ENCODE measurements around the gene DHX9. TPM values are rescaled to one million over a fixed set of nuclear protein-coding genes. Genes with fewer than 3 reads are reported as not detected.

Gene DHX9
- total RNA-seq, 1 donor from 2014 or later: 102 TPM

GRCh38 chr1:182841368-182841988 is 2.3 kb downstream of the DHX9 start:
- DNase-seq (ENCODE audit: low spot score): no peak

GRCh38 chr1:182842265-182842664 is 3.1 kb downstream of the DHX9 start:
- DNase-seq (ENCODE audit: low spot score): no peak

GRCh38 chr1:182845379-182845778 is 6.2 kb downstream of the DHX9 start:
- no peak for DNase-seq (ENCODE audit: low spot score)

- DNase-seq (ENCODE audit: low spot score): no peak
Observed at GRCh38 chr1:182845894-182846293, 6.7 kb downstream of the DHX9 start.

DNA sequence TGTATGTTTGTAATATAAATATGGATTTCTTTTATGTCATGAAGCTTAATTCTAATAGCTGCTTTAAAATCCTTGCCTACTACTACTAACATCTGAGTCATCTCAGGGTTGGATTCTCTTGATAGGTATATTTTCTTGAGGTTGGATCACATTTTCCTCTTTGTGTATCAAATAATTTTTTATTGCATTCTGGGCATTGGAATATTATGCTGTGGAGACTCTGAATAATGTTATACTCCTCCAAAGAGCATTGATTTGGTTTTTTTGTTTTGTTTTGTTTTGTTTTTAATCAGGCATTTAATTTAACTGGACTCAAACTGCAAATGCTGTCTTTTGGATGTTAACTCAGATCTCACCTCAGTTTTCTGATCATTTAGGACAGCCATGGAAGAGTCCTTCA is 8.0 kb downstream of the DHX9 start:
- no peak for DNase-seq (ENCODE audit: low spot score)

- no peak for DNase-seq (ENCODE audit: low spot score)
Observed at GRCh38 chr1:182848736-182849135, 9.6 kb downstream of the DHX9 start.

DNA sequence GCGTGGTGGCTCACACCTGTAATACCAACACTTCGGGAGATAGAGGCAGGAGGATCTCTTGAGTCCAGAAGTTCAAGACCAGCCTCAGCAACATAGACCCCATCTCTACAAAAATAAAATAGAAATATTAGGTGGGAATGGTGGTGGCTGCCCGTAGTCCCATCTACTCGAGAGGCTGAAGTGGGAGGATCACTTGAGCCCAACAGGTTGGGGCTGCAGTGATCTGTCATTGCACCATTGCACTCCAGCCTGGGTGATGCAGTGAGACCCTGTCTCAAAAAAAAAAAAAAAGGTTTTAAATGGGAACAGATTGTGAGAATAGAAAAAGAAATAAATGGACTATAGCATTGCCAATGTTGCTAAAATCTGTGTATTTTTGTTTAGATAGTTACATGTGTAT is 11.2 kb downstream of the DHX9 start:
- DNase-seq (ENCODE audit: low spot score): no peak

- no peak for DNase-seq (ENCODE audit: low spot score)
Observed at GRCh38 chr1:182851825-182852224, 12.7 kb downstream of the DHX9 start.

DNA sequence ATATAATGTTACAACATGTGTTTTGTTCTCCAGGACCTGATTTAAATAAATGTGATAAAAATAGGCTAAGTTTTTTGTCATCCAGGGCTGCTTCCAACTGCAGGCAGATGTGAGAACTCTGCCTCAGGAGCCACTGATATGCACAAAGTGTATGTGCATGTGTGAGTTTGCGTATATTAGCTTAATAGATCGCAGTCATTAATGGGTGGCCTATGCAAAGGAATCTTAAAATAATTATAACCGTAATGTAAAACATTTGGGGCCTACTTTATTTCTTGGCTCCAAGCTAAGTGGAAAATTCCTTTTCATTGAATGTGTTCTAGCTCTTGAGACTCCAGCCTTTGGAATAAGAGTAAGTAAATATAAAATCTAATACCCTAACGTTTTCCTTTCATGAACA is 16.8 kb downstream of the DHX9 start:
- no peak for DNase-seq (ENCODE audit: low spot score)

- DNase-seq (ENCODE audit: low spot score): no peak
Observed at GRCh38 chr1:182857212-182857611, 18.1 kb downstream of the DHX9 start.

- DNase-seq (ENCODE audit: low spot score): no peak
Observed at GRCh38 chr1:182860658-182861057, 21.5 kb downstream of the DHX9 start.

DNA sequence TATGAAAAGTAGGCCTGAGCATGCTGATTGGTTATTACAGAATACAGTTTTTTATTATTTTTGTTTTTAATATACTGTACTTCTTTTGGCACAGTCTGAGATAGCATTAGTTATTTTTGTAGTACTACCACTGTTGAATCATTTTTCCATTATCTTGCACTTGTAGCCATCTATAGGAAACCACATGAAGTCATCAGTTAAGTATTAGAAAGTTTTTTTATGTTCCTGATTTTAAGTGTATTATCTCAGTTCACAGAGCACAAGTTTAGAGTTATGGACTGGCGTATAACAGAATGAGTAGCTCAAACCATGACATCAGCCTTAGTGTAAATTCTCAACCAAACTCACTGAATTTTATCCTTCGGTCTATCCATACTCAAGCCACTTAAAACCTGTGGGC is 22.8 kb downstream of the DHX9 start:
- DNase-seq (ENCODE audit: low spot score): no peak

GRCh38 chr1:182862827-182863226 is 23.7 kb downstream of the DHX9 start:
- no peak for DNase-seq (ENCODE audit: low spot score)

DNA sequence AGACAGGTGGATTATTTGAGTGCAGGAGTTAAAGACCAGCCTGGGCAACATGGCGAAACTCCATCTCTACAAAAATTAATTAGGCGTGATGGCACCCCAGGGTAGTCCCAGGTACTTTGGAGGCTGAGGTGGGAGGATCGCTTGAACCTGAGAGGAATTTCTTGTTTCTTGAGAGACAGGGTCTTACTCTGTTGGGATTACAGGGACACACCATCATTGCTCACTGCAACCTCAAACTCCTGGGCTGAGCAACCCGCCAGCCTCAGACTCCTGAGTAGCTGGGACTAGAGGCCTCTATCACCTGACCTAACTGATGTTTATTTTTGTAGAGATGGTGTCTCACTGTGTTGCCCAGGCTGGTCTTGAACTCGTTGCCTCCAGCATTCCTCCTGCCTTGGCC is 24.8 kb downstream of the DHX9 start:
- no peak for DNase-seq (ENCODE audit: low spot score)

- no peak for DNase-seq (ENCODE audit: low spot score)
Observed at GRCh38 chr1:182867861-182868260, 28.7 kb downstream of the DHX9 start.

- DNase-seq (ENCODE audit: low spot score): no peak
Observed at GRCh38 chr1:182869241-182869666, 30.1 kb downstream of the DHX9 start.

- no peak for DNase-seq (ENCODE audit: low spot score)
Observed at GRCh38 chr1:182872881-182873280, 33.7 kb downstream of the DHX9 start.

DNA sequence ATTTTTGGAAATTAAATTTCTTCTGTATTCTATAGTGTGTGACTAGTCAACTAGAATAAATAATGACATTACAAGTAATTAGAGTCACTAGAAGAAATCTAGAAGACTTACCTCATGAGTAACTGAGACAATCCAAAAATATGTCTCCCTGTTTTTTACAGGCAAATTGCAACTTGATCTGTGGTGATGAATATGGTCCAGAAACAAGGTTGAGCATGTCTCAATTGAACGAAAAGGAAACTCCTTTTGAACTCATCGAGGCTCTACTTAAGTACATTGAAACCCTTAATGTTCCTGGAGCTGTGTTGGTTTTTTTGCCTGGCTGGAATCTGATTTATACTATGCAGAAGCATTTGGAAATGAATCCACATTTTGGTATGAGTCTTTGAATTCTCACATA is 36.7 kb downstream of the DHX9 start:
- DNase-seq (ENCODE audit: low spot score): no peak

DNA sequence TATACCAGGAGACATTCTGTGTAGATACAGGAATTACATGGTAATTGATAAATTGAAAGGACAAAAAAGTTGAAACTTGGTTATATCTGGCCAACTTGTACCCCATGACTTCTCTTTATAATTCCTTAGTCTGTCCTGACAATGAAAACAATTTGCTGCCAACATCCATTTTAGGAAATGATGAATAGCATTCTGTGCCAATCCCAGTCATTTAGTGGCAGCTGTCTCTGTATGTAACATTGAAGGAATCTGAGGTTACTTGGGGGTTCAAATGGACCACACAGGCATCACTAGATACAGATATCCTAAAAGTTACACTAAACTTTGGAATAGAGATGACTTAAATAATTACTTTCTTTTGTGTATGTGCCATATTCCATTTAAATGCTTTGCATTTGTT is 38.2 kb downstream of the DHX9 start:
- no peak for DNase-seq (ENCODE audit: low spot score)

DNA sequence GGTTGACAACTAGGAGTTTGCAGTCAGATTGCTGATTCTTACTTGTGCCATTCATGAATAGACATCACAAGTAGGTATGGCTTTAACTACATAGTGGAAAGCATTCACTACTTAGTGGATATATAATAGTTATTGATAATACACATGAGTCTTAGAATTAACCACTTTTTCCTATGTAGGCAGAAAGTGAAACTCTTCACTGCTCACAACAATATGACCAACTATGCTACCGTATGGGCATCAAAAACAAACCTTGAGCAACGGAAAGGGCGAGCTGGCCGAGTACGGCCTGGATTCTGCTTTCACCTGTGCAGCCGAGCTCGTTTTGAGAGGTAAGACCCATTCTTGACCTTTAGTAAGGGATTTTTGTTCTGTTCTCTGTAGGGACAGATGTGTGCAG is 38.7 kb downstream of the DHX9 start:
- DNase-seq (ENCODE audit: low spot score): no peak

DNA sequence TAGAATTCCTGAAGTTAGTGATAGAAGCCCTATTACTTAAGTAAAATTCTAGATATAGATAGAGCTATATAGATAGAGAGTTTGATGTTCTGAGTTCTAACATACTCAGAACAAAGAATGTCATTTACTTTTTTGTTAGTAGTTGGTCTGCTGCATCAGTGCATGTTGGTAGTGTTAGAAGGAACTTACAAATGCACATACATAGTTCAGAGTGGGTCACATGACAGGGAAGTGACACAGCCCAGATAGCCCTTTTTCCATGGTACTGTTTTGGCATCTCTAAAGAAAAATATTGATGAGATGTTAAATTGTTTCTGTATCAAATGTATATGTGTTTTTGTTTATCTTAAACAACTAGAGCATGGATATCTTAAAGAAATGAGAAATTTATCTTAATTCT is 45.7 kb downstream of the DHX9 start:
- no peak for DNase-seq (ENCODE audit: low spot score)

- DNase-seq (ENCODE audit: low spot score): no peak
Observed at GRCh38 chr1:182885591-182885990, 46.4 kb downstream of the DHX9 start.

GRCh38 chr1:182886985-182887384 is 47.8 kb downstream of the DHX9 start:
- DNase-seq (ENCODE audit: low spot score): no peak
